ENCODE results near the gene PRXL2B.
A peak's percentile ranks its signal among the peaks of the same experiment; 100 is the strongest.
"Not testable (repeated sequence)": the region's sequence is repeated elsewhere in the genome, so short reads cannot be mapped to it uniquely, and the experiment has no call there.

The PRXL2B gene

DNA sequence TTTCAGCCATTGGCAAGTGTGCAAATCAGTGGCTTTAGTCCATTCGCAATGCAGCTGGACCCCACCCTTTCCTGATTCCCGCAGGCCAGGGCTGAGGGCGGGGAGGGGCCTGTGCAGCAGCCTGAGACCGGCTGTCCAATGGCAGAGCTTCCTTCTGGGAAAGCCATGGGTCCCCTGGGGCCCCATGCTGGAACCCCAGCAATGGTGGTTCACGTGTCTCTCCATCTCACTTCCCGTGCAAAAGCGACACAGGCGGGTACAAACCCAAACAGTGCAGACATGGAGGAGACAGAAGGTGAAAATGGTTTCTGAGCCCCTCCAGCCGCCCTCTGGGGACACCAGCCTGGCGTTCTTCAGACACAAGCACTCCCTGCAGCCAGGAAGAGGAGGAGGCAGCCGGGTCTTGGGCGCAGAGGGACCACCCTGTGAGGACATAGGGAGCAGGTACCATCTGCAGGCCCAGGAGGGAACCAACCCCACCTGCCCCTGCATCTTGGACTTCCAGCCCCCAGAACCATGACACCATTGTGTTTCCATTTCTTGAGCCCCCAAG, 36.2 kb upstream of the PRXL2B start:
- not testable (repeated sequence) for DNase-seq (ENCODE audit: low read depth)

DNA sequence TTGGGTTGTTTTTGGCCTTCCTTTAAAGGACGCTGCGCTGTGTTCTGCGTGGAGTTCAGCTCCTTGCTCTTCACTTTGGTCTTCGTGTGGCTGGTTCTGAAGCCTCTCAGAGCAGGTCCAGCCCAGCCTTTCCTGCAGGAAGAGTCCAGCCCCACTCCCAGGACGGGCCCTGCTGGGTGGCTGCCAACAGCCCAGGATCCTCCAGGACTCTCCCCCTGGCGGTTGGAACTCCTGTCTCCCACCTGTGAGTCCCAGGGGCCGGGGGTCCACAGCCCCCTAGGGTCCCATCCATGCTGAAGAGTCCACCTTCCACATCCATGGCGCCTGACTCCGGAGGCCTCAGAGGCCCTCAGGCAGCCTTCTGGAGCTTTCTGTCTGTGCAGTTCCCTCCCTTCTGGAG, 35.0 kb upstream of the PRXL2B start:
- not testable (repeated sequence) for DNase-seq (ENCODE audit: low read depth)

DNA sequence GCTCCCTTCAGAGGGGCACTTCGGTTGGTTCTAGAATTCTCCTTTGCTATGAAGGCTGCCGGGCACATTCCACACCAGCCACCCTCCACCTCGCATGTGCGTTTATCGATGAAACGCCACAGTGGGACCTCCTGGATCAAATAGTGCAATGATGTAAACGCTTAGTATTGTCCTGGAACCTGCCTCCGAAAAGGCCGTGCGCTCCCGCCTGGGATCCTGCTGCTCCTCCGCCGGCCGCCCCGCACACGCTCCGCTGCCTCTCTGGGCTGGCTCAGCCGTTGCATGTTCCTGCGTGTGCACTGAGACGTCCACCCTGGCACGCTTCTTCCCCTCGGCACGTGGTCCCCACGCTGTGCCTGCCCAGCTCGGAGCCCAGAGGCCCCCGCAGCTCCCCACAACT, 34.4 kb upstream of the PRXL2B start:
- DNase-seq (ENCODE audit: low read depth), result no peak

DNA sequence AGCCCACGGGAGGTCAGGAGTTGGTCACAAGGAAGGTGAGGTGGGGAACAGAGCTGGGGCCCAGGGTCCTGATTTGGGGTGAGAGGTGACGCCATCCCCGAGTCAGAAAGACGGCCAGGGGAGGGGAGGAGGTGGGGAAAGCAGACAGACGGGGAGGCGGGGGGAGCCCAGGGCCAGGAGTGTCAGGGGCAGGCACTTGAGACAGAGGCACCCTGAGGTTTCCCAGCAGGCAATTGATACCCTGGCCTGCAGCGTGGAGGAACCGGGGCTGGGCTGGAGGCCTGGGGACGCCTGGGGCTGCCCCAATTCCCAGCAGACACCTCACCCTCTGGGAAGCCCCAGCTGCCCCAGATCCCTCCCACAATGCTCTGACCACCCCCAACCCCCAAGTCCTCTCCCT, 33.5 kb upstream of the PRXL2B start:
- not testable (repeated sequence) for DNase-seq (ENCODE audit: low read depth)

DNA sequence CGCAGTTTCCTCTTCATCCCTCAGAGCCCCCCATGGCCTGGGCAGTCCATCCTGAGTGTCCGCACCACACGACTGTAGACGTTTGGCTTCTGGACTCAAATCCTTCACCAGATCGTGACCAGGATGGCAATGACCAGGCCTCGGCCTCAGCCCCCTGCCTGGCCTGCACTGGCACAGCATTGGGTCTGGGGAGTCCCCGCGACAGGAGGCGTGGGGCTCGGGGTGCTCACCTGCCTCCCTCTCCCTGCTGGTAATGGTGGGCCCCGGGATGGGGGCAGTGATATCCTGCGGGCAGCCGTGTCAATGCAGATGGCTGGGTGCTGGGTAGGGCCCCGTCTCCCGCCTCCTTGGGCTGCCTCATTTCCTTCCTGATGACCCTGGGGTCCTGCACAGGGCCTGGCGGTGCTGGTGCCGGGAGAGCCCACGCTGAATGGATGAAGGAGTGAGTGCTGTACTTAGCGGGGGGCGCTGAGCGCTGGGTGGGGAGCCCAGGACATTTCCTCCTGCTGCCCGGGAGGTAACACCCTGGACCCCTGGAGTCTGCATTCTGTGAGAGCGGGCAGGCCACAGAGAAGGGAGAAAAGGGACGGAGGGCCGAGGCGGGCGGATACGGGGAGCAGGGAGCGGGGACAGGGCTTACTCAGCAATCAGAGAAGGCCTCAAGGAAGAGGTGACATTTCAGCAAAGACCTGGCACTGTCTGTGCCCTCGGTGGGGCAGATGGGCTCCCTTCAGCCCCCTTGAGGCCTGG, 32.5 kb upstream of the PRXL2B start:
- DNase-seq (ENCODE audit: low read depth), result no peak

DNA sequence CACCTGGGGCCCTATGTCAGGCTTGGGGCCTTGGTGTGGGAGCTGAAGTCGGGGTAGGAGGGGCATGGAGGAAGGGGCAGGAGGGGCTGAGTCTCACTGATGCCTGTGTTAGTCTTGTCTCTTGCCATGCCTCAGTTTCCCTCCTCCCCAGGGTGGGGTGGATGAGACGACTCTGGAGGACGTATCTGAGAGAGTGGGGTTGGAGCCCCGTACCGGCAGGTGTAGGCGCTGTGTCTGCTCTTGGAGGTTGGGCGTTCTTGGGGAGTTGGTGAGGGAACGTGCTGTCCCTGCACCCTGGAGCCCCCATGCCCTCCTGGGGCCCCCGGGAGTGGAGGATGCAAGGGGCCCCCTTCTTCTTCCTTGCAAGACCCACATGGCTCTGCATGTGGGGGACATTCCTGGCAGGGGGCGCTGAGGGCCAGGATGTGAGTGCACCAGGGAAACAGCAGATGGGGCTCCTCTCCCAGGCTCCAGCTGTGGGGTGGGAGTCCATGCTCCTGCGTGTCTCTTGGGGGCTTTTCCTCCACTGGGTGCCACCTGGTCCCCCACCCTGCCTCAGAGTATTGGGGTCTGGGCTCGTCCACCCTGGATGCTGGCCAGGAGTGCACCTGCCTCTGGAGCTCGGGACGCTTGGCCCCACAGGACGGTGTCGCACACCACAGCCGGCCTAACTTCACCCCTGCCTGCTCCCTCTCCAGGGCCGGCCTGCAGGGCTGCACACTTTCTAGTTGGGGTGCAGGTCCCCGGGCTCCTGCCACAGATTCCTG, 31.8 kb upstream of the PRXL2B start:
- peak; percentile 23 for DNase-seq (ENCODE audit: low read depth)

DNA sequence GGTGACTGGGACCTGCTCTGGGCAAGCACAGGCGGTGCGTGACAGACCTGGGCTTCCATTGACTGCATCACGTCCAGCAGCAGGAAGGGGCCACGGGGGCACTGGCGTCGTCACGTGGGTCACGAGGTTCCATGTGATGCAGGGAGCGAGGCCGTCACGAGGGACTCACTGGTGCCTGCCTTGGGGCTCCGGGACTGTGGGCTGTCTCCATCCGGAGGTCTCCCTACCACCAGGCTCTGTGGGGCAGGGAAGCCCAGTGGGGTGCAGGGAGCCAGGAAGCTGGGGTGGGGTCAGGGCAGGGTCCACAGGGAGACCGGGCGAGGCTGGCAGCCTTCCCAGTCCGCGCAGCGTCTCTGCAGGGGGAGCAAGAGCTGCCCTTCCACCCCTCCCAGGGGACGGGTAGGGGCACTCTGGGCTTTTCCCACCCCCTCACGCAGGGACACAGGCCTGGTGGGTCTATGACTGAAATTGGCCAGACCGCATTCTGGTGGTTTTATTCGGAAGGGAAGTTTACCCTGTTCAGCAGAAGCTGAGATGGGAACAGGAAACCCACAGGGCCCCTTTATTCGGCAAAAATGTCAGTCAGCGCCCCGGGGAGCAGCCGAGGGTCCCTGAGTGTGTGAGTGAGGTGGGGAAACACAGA, 30.8 kb upstream of the PRXL2B start:
- peak; percentile 39 for DNase-seq (ENCODE audit: low read depth)

DNA sequence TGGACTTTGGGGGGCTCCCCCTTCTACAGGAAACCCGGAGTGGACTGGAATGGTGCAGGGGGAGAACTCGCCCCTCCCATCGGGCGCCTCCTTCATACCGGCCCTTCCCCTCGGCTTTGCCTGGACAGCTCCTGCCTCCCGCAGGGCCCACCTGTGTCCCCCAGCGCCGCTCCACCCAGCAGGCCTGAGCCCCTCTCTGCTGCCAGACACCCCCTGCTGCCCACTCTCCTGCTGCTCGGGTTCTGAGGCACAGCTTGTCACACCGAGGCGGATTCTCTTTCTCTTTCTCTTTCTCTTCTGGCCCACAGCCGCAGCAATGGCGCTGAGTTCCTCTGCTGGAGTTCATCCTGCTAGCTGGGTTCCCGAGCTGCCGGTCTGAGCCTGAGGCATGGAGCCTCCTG, 30.3 kb upstream of the PRXL2B start, which contains the start of gene TNFRSF14:
Gene TNFRSF14 (plus strand): TSS at position 95 of the 401 bp plus-strand sequence. CDS start 294 bp downstream, at position 389.
- peak; percentile 34 for DNase-seq (ENCODE audit: low read depth)

DNA sequence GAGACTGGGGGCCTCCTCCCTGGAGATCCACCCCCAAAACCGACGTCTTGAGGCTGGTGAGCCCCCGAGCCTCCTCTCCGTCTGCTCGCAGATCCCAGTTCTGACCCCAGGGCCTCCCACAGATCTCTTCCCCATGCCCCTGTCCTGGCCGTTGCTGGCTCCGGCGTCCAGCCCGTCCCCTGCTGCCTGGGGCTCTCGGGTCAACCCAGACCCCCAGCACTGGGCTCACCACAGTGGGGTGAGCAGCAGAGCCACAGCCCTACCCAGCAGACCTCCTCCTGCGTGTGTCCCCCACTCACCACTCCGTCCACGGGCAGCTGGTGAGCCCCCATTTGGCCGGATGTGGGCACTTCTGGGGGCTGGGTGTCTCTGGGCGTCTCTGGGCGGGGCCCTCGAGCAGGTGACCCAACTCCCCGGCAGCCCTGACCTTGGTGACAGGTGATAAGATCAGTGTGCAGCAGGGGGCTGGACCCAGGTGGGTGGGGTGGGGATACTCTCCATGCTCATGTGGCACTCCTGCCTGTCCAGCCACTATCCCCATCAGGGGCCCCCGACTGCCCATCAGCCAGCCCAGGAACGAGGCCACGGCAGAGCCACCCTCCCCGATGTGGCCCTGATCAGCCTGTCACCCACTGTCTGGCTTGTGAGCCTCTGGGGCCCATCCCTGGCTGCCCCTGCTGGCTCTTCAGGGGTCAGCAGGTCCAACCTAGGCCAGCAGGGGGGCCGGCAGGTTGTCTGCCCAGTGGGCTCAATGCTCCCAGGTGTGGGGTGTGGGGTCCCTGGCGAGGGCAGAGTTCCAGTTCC, 29.7 kb upstream of the PRXL2B start:
- DNase-seq (ENCODE audit: low read depth), result no peak

DNA sequence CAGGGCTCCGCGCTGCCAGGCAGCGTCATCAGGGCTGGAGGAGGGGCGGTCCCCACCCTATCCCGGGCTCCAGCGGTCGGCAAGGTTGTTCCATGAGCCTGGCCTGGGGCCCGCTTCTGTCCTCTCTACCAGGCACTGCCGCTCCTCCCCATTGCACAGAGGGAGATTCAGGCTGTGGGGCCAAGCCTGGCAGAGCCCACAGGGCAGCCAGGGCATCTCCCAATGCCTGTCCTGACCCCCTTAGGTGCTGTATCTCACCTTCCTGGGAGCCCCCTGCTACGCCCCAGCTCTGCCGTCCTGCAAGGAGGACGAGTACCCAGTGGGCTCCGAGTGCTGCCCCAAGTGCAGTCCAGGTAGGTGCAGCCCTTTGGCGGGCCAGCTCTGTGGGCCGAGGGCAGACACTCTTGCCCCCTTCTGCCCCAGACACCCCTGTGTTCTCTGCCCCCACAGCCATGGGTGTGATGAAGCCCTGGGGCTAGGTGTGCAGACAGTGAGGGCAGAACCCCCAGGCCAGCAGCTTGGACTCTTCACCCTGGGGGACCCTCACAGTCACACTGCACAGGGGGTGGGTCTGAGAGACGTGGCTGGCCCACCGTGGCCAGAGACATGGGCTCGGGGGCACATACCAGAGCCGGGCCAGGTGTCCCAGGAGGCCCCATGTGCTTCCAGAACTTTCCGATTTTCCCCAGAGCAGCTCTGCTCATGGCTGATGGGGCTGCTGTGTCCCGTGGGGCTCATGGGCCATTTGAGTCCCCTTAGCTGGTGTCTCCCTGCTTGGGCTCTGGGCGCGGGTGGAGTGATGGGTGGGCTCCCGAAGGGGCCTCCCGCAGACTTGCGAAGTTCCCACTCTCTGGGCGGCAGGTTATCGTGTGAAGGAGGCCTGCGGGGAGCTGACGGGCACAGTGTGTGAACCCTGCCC, 28.8 kb upstream of the PRXL2B start:
- DNase-seq (ENCODE audit: low read depth), result no peak

DNA sequence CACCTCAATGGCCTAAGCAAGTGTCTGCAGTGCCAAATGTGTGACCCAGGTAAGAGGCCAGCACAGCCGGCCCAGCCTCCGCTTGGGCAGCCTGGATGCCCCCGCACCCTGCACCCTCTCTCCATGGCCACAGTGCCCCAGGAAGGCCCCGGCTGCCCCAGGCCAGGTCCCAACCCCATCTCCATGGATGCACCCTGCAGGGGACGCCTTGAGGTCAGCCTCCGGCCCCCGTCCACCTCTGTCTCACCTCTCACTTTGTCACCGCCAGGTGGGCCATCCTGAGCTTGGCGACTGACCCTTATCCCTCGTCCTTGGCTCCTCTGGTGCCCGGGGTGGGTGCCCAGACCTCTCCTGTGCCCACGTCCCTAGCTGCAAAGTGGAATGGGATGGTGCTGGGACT, 28.2 kb upstream of the PRXL2B start:
- DNase-seq (ENCODE audit: low read depth), result no peak

DNA sequence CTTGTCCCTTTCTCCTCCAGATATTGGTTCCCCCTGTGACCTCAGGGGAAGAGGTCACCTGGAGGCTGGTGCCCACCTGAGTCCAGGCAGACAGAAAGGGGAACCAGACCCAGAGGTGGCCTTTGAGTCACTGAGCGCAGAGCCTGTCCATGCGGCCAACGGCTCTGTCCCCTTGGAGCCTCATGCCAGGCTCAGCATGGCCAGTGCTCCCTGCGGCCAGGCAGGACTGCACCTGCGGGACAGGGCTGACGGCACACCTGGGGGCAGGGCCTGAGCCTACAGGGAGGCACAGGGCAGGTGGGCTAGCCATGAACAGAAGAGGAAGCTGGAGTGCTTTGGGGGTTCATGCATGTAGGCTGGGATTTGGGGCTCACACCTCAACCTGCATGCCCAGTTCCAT, 27.7 kb upstream of the PRXL2B start:
- no peak for DNase-seq (ENCODE audit: low read depth)

DNA sequence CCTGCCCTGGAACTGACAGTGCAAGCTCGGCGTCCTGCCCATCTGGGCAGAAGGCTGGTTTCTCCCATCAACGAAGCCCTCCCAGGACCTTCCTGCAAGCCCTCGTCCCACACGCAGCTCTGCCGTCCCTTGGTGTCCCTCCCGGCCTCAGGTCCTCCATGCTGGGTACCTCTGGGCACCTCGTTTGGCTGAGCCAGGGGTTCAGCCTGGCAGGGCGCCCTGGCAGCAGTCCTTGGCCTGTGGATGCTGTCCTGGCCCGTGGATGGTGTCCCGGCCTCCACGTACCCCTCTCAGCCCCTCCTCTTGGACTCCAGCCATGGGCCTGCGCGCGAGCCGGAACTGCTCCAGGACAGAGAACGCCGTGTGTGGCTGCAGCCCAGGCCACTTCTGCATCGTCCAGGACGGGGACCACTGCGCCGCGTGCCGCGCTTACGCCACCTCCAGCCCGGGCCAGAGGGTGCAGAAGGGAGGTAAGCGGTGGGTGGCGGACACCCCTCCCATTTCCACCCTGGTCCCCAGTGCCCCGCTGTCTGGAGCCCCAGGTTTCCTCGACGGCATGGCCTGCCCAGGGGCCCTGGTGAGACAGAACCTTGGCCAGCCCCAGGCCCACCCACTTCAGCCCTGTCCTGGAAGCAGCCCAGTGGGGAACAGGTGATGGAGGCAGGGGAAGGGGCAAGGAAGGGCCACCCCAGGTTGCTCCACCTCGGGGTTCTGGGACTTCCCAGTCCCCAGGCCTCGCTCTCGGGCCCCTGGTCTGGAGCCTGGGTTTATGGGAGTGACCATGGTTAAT, 26.9 kb upstream of the PRXL2B start:
- no peak for DNase-seq (ENCODE audit: low read depth)

DNA sequence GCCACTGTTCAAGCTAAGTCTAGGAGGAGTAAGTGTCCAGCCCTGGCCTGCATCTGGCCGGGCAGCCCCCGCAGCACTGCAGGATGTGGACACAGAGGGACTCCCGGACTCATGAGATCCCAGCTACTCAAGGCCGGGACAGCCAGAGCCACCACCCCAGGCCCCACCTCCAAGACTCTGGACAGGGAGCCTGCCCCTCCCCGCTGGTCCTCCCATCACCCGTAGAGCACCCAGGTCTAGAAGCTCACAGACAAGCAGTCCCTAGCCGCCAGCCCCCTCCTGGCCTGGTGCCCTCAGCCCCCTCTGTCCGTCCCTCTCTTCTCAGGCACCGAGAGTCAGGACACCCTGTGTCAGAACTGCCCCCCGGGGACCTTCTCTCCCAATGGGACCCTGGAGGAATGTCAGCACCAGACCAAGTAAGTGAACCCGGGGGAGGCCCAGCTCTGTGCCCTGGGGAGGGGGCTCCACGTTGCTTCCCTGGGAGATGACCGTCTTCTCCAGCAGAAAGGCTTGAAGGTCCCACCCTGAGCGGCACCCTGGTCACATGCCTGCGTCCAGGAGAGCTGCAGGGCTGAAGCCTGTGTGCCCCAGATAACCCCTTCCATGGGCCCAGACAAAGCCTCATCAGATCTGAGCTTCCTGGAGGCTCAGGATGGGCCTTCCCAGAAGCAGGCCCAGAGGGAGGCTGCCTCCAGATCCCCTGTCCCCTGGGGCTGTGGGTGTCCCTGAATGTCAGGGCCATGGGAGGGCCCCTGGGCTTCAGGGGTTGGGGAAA, 26.1 kb upstream of the PRXL2B start:
- DNase-seq (ENCODE audit: low read depth), result no peak

DNA sequence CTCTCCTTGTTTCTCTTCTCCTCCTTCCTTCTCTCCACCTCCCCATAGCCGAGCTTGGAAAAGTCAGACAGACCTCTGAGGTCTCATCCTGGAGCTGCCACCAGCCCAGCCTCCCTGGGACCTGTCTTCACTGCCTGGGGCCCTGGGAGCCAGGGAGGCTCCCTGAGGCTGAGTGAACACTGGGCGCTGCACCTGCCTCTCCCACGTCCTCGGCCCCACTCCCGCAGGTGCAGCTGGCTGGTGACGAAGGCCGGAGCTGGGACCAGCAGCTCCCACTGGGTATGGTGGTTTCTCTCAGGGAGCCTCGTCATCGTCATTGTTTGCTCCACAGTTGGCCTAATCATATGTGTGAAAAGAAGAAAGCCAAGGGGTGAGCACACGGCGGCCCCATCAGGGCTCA, 25.1 kb upstream of the PRXL2B start:
- DNase-seq (ENCODE audit: low read depth), result no peak

DNA sequence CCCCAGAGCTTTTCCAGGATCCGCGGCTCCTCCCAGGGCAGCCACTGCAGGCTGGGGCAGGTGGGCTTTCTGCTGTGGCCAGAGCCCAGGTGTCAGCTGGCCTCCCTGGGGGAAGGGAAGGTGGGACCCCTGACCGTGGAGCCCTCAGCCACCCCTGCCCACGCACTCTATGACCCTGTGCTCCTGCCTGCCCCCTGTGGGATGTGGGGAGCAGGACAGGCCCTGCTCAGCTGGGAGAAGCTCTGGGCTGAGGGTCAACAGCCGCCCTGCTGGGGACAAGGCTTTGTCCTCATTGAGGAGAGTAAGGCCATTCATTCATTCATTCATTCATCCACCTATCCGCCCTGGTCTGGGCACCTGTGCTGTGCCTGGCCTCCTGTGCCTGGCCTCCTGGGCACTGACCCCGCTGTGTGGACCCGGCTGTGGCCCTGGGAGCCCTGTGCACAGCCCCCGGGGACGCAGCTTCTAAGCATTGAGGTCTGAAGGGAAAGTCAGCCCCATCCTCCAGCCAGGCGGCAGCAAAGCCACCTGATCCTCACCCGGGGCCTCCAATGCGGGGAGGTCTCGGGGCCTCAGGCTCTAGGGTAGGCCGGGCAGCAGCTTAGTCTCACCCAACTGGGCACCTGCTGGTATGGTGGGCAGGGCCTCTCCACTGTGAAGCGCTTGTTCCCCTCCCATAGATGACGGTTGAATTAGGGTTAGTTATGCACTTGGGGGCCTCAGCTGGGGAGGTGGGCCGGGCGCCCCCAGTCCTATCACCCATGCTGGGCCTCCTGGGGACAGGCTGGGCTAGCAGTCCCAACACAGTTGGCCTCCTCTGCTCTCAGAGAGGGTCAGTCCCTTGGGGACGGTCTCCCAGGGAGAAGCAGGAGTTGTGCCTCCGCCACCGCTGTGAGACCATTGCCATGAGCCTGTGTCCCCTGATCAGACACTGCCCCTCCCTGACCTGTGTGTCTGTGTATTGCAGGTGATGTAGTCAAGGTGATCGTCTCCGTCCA, 24.4 kb upstream of the PRXL2B start:
- no peak for DNase-seq (ENCODE audit: low read depth)

DNA sequence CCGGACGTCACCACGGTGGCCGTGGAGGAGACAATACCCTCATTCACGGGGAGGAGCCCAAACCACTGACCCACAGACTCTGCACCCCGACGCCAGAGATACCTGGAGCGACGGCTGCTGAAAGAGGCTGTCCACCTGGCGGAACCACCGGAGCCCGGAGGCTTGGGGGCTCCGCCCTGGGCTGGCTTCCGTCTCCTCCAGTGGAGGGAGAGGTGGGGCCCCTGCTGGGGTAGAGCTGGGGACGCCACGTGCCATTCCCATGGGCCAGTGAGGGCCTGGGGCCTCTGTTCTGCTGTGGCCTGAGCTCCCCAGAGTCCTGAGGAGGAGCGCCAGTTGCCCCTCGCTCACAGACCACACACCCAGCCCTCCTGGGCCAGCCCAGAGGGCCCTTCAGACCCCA, 23.4 kb upstream of the PRXL2B start:
- DNase-seq (ENCODE audit: low read depth), result no peak
